HFFc6 (cell line): ENCODE data around the gene PCED1A. TPM values are rescaled to one million over a fixed set of nuclear protein-coding genes. Genes with fewer than 3 reads are reported as not detected.
"Not testable (repeated sequence)": the region's sequence is repeated elsewhere in the genome, so short reads cannot be mapped to it uniquely, and the experiment has no call there.

ENCODE experiments used
- DNase-seq: peaks from one replicate; pipeline ENCODE4 v3.0.0-alpha.2; 2018
- H3K27ac Mint-ChIP-seq: 2 replicates; pipeline ENCODE4 v1.8.0; 2020; ENCODE audit warnings: mild to moderate bottlenecking, mixed read lengths
- H3K27me3 Mint-ChIP-seq: 2 replicates; pipeline ENCODE4 v1.8.0; 2021; ENCODE audit warnings: mild to moderate bottlenecking, moderate library complexity, mixed read lengths; ENCODE audit not compliant: insufficient read depth
- H3K36me3 Mint-ChIP-seq: 2 replicates; pipeline ENCODE4 v1.8.0; 2021; ENCODE audit warnings: low read depth, mixed read lengths
- H3K4me1 Mint-ChIP-seq: 2 replicates; pipeline ENCODE4 v1.8.0; 2020; ENCODE audit warnings: low read depth, mixed read lengths
- H3K4me3 Mint-ChIP-seq: 2 replicates; pipeline ENCODE4 v1.8.0; 2020; ENCODE audit warnings: mild to moderate bottlenecking, moderate library complexity, mixed read lengths
- H3K9me3 Mint-ChIP-seq: 2 replicates; pipeline ENCODE4 v1.8.0; 2020; ENCODE audit warnings: mild to moderate bottlenecking, mixed read lengths
- total RNA-seq, 6 experiments: library from RNA; stranded (reverse); fragmentation: NEBNext Ultra II Directional; extraction: Animal tissue kit (Norgen Biotek cat#: 25700); gene quantifications; 2 replicates in 1 of 6; 3 replicates in 5 of 6; pipeline ENCODE4 v1.2.3, GENCODE V29; 2021
- TF ChIP-seq, protein P1 (sequence below): fragments of 200-600 bp; sonication (generic); IDR thresholded peaks from 2 replicates; pipeline ENCODE4 v1.5.0; 2021; ENCODE audit warnings: antibody characterized with exemption, mild to moderate bottlenecking

Gene PCED1A
- total RNA-seq, 6 experiments from 2014 or later, result 22.0 to 24.8 (median 23.8) TPM

DNA sequence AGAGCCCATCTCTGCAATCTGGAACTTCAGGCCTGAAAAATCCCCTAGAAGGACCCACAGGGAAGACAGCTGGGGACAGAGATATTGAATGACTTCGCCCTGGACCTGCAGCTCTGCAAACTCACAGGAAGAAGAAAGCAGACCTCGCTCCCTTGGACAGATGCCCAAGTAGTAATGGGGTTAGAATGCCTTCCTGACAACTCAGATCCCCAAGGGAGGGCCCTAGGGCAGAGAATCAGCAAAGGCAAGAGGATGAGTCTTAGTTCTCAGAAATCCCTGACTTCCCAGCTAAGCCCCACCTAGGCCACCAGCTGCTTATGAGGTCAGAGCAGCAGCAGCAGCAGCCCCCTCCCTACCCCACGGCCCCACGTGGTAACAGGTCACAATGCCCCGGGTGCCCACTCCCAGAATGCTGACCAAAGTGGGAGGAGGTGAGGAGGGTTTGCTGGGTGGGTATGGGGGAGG, 25.8 kb downstream of the PCED1A start, which contains the start of gene C20orf141:
TSS of gene C20orf141 (plus strand) at position 401 of the 465 bp plus-strand sequence. CDS start 198 bp downstream, outside the sequence.
- Mint-ChIP-seq H3K36me3 (no peaks in the 10 kb centered on the region), H3K4me1 (peaks cover 32% of the 10 kb centered on the region), H3K27me3 (peaks cover 9% of the 10 kb centered on the region), H3K9me3 (peaks cover 24% of the 10 kb centered on the region), H3K27ac (peak within 1 kb of the TSS; percentile 82), H3K4me3 (peak within 1 kb of the TSS; percentile 64)
- TF ChIP-seq, protein P1, sequence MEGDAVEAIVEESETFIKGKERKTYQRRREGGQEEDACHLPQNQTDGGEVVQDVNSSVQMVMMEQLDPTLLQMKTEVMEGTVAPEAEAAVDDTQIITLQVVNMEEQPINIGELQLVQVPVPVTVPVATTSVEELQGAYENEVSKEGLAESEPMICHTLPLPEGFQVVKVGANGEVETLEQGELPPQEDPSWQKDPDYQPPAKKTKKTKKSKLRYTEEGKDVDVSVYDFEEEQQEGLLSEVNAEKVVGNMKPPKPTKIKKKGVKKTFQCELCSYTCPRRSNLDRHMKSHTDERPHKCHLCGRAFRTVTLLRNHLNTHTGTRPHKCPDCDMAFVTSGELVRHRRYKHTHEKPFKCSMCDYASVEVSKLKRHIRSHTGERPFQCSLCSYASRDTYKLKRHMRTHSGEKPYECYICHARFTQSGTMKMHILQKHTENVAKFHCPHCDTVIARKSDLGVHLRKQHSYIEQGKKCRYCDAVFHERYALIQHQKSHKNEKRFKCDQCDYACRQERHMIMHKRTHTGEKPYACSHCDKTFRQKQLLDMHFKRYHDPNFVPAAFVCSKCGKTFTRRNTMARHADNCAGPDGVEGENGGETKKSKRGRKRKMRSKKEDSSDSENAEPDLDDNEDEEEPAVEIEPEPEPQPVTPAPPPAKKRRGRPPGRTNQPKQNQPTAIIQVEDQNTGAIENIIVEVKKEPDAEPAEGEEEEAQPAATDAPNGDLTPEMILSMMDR, result no peak
- DNase-seq, result peak; percentile 98

DNA sequence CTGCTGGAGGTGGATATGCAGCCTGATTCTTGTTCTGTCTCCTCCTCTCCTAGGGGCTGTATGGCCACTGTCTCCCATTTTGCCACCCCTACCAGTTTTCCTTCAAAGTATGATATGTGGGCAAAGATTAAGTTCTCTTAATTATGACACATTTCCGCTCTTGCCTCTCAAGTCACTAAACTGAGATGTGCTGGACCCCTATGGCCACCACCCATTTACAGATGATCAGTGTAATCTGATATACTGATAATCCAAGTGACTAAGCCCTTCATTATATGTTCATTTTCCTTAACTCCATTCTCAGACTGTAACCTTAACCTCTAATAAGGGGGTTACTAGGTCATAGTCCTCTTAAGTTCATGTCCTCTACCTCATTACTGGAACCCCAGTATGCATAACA, 26.4 kb downstream of the PCED1A start:
- Mint-ChIP-seq H3K27ac (peak overlapping the region; percentile 82; the same call in 1 of the 2 replicates), H3K4me3 (peak overlapping the region; percentile 64), H3K9me3 (peaks cover 24% of the 10 kb centered on the region), H3K27me3 (peaks cover 9% of the 10 kb centered on the region), H3K4me1 (peaks cover 31% of the 10 kb centered on the region), H3K36me3 (no peaks in the 10 kb centered on the region)
- TF ChIP-seq, protein P1, result no peak
- no peak for DNase-seq

DNA sequence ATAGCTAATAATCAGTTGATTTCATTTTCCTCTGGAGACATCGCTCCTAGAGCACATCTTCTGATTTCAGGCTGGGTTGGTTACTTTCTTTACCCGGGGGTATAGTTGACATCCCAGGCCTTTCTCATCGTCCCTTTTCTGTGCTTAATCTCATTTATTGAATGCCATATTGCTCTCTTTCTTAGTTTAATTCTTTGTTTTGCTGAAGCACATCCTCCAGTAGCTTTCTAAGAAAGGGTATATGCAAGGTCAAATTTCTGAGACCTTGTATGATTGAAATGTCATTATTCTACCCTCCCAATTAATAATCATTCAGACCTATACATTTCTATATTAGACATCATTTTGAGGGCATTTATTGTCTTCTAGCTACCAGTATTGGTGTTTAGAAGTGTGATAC, 28.3 kb downstream of the PCED1A start:
- H3K27me3 Mint-ChIP-seq, result peaks cover 10% of the 10 kb centered on the region
- H3K4me1 Mint-ChIP-seq, result peaks cover 31% of the 10 kb centered on the region
- H3K4me3 Mint-ChIP-seq, result no peak overlapping the region
- no peak for DNase-seq
- TF ChIP-seq, protein P1, result no peak
- no peak overlapping the region for H3K27ac Mint-ChIP-seq
- no peaks in the 10 kb centered on the region for H3K36me3 Mint-ChIP-seq
- peaks cover 24% of the 10 kb centered on the region for H3K9me3 Mint-ChIP-seq

DNA sequence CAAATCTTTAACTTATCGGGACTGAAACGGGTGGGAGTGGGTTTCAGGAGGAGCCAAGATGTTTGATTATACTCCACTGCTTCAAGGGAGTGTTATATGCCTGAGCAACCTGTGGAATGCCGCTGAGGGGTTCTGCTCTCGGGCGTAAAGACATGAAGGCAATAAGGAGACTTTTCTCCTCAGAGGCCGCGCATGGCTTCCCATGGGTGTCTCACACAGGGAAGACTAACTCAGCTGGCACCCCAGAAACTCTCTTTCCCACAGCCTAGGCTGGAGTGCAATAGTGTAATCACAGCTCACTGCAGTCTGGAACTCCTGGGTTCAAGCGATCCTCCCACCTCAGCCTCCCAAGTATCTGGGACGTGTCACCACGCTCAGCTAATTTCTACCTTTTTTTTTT, 30.8 kb downstream of the PCED1A start:
- DNase-seq, result no peak
- H3K27ac Mint-ChIP-seq, result no peak overlapping the region
- H3K9me3 Mint-ChIP-seq, result peaks cover 24% of the 10 kb centered on the region
- TF ChIP-seq, protein P1, result no peak
- H3K4me3 Mint-ChIP-seq, result no peak overlapping the region
- peaks cover 22% of the 10 kb centered on the region for H3K27me3 Mint-ChIP-seq
- no peaks in the 10 kb centered on the region for H3K36me3 Mint-ChIP-seq
- peaks cover 19% of the 10 kb centered on the region for H3K4me1 Mint-ChIP-seq

DNA sequence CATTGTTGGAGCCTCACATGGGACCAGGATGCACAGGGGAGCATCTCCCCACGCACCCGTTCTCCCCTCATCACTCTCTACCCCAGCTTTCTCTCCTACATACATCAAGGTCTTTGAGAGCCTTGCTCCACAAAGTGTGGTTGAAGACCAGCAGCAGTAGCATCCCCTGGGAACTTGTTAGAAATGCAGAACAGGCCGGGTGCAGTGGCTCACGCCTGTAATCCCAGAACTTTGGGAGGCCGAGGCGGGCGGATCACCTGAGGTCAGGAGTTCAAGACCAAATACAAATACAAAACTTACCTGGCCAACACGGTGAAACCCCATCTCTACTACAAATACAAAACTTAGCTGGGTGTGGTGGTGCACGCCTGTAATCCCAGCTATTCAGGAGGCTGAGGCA, 32.5 kb downstream of the PCED1A start:
- H3K4me1 Mint-ChIP-seq, H3K4me3 Mint-ChIP-seq, H3K36me3 Mint-ChIP-seq, H3K27ac Mint-ChIP-seq, DNase-seq: not testable (repeated sequence)
- Mint-ChIP-seq H3K9me3 (peaks cover 20% of the 10 kb centered on the region), H3K27me3 (peaks cover 27% of the 10 kb centered on the region)

DNA sequence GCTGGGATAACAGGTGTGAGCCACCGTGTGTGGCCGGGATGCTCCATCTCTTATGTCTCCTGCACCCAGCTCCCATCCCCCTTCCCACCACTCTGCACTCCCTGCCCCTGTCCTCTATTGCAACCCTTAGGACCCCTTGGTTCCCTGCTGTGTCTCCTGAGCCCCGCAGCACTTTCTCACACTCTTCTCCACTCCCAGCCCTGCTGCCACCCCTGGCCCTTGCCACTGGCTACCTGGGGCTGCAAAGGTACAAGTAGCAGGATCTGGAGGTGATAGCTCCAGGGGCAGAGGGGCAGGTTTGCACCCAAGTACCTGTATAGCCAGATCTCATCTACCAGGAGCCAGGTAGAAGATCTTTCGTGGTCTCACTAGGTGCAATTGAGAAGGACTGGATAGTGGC, 33.4 kb downstream of the PCED1A start:
- Mint-ChIP-seq H3K27ac (no peak overlapping the region), H3K9me3 (peaks cover 12% of the 10 kb centered on the region), H3K4me3 (no peak overlapping the region), H3K27me3 (peaks cover 34% of the 10 kb centered on the region), H3K36me3 (no peaks in the 10 kb centered on the region), H3K4me1 (peaks cover 6% of the 10 kb centered on the region; the same call in 1 of the 2 replicates)
- no peak for DNase-seq
- TF ChIP-seq, protein P1, result no peak
